Medulla oblongata (tissue), 1 donor: ENCODE data around the gene TUBB4A.
"Not testable (repeated sequence)": the region's sequence is repeated elsewhere in the genome, so short reads cannot be mapped to it uniquely, and the experiment has no call there.

ENCODE experiments used
- DNase-seq: peaks from one replicate; pipeline ENCODE4 v3.0.0-alpha.2; 2015; ENCODE audit errors: extremely low spot score

The TUBB4A gene

DNA sequence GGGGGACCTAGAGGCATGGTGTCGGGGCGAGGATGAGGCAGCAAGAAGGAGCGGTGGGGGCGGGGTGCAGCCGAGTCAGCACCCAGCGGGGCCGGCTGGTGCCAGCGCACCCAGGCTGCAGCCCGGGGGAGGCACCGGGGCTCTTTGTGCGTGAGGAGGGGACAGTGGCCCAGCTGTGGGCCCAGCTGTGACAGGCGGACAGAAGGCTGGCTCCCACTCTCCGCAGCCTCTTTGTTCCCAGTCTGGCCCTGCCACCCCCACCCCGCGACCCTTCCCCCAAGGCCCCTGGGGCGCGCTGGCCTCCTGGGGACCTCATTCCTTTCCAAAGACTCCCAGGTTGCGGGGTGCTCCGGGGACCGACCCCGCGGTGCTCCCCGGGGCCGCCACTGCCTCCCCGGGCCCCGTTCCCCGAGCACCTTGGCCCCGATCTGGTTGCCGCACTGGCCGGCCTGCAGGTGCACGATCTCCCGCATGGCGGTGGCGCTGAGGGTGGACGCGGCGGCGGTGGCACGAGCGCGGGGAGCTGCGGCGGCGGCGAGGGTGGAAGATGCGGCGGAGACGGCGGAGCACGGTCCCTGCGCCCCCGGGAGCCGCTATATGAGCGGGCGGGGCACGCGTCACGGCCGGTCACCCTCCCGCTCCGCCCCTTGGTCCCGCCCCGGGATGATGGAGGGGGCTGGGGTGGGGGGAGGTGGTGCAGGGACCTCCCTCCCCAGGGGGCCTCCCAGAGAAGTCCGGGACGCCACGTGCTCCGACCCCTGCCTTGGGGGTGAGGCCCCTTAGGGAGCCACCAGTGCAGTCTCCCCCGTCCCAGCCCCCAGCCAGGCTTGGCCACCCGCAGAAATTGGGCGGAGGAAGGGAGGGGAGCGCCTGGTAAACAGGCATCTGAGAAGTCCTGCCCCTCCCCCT lies at the start of gene TUBB4A:
Gene TUBB4A (minus strand): TSS at position 570 of the 909 bp plus-strand sequence. CDS start 97 bp downstream, at position 473.
- peak; percentile 87 for DNase-seq

DNA sequence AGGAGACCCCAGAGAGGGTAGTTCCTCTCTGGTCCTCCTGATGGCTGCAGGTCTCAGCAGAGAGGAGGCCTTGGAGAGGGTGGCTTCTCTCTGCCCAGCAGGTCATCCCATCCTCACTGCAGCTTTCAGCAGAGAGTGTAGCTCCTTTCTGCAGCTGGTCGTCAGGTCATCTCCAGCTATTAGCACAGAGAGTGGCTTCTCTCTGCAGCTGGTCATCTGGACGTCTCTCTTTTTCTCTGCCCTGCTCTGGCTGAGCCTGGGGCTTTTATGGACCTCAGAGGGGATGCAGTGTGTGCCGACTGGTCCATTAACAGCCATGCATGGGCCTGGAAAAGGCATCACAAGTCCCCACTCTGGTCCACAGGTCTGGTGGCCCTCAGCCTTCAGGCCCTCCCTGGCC lies 49.0 kb upstream of the TUBB4A start:
- DNase-seq = no peak

DNA sequence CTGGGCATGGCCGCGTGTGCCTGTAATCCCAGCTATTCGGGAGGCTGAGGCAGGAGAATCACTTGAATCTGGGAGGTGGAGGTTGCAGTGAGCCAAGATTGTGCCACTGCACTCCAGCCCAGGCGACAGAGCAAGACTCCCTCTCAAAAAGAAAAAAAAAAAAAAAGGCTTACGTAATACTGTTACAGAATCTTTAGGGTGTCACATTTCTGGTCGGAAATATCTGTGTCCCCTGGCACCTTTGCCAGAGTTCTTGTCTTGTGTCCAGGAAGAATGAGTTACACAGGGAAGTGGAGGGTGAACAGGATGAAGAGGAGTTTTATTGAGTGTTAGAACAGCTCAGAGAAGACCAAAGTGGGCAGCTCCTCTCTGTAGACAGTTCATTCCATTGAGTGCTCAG lies 48.6 kb upstream of the TUBB4A start:
- DNase-seq = not testable (repeated sequence)

DNA sequence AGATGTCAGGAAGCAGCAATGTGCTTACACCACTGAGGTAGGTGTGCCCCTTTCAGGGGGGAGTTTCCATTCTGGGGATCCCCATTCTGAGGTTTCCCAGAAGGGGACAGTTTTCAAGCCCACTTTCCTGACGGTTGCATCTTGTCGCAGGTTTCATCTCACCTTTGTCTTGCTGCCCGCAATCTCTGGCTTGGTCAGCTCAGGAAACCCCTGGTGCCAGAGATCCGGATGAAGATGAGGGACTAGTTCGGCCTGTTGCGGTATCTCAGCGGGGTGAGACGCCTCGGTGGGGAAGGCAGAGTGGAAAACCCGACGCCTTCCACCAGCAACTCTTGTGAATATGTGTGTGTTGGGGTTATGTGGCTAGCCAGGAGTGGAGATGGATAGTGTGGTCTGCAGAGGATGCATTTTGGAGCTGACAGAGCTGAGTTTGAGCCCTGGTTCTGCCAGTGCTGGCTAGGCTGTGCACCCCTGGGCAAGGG lies 41.8 kb upstream of the TUBB4A start:
- no peak for DNase-seq

DNA sequence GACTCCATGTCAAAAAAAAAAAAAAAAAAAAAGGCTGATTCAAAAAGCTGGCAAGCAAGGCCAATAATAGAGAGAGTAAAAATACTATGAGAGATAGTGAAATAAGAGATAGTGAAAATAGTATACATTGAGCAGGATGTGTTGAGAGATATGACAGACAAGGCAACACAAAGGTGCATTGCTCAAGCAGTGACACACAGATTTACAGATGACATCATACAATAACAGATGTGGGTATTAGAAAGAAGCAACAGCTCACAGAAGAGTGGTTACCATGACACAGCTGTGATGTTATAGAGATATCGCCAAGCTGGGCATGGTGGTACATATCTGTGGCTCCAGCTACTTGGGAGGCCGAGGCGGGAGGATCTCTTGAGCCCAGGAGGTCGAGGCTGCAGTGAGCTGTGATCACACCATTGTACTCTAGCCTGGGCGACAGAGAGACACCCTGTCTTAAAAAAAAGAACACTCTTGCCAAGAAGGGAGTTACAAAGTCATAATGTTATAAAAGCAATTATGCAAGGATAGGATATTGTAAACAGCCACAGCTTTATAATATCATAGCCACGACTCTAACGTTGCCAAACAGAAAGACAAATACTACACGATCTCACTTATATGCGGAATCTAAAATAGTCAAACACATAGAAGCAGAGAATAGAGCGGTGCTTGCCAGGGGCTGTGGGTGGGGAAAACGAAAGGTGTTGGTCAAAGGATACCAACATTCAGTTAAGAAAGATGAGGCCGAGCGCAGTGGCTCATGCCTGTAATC lies 39.0 kb upstream of the TUBB4A start:
- DNase-seq = no peak

DNA sequence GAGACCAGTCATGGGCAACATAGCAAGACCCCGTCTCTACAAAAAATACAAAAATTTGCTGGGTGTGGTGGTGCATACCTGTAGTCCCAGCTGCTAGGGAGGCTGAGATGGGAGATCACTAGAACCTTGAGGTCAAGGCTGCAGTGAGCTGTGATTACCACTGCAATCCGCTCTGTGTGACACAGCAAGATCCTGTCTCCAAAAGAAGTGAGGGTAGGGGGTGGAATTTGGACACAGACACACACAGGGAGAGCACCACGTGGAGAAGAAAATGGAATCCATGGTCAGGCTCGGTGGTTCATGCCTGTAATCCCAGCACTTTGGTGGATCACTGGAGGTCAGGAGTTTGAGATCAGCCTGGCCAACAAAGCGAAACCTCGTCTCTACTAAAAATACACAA lies 37.4 kb upstream of the TUBB4A start:
- no peak for DNase-seq

DNA sequence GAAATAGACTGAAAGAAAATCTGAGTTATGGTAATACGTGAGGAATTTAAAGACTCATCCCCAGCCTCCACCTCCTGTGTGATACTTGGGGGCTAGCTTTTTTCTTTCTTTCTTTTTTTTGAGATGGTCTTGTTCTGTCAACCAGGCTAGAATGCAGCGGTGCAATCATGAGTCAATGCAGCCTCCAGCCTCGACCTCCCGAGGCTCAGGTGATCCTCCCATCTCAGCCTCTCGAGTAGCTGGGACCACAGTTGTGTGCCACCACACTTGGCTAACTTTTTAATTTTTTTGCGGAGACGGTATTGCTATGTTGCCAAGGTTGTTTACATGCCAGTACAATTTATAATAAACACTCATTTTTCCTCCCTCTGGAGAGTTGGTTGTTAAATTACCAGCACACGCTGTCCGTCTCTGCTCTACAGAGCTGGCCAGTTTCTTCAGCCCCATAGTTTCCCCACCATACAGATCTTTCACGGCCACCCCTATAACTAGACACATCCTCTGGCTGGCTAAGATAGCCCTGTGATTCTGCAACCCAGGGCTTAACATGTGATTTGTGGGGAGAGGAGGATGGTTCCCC lies 33.5 kb upstream of the TUBB4A start:
- DNase-seq = no peak

DNA sequence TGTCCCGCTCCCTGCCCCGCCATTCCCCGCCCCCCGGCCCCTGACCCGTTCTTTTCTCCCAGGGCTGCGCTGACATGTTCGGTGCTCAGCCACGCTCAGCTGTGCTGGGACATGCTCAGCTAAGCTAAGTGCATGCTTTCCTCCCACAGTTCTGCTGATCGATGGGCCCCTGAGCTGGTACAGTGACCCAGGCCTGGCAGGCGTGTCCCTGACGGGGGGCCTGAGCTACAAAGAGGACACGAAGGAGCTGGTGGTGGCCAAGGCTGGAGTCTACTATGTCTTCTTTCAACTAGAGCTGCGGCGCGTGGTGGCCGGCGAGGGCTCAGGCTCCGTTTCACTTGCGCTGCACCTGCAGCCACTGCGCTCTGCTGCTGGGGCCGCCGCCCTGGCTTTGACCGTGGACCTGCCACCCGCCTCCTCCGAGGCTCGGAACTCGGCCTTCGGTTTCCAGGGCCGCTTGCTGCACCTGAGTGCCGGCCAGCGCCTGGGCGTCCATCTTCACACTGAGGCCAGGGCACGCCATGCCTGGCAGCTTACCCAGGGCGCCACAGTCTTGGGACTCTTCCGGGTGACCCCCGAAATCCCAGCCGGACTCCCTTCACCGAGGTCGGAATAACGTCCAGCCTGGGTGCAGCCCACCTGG lies 32.5 kb upstream of the TUBB4A start:
- DNase-seq = no peak

DNA sequence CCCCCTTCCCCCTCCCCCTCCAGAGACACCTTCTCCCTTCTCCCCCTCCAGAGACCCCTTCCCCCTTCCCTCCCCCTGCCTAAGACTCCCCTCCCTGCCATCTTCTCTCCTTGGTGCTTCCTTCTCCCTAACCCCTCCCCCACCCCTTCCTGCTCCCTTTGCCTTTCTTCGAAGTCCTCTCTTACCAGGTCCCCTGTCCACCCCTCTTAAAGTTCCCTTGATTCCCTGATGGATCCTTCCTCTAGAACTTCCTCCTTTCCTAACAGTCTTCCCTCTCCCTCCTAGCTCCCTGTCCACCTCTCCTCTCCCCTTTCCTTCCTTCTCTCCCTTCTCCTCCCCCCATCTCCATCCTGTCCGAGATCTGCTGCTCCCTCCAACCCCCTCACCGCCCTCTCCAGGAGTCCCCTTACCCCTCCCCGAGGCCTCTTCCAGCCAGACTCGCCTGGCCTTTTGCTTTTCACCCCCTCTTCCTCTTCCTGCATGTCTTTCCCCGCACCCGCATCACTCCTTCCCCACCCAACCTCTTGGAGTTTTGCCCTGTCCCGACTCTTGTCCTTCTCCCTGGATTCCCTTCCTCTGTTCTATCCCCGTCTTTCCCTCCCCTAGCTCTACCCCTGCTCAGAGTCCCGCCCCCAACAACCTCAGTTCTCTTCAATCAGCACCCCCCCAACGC lies 31.8 kb upstream of the TUBB4A start:
- no peak for DNase-seq

DNA sequence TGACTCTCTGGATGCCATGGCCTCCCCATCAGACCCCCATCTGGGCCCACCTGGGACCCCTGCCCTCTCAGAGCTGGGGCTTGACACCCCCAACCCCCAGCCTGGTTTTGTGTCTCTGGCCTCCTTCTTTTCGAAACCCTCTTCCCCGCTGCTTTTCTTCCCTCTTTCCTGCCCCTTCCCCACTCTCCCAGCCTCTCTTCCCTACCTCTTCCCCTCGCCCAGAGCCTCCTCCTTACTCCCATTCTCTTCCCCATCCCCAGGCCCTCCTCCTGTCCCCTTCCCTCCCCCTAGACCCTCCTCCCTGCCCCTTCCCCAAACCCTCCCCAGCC lies 30.9 kb upstream of the TUBB4A start:
- no peak for DNase-seq

DNA sequence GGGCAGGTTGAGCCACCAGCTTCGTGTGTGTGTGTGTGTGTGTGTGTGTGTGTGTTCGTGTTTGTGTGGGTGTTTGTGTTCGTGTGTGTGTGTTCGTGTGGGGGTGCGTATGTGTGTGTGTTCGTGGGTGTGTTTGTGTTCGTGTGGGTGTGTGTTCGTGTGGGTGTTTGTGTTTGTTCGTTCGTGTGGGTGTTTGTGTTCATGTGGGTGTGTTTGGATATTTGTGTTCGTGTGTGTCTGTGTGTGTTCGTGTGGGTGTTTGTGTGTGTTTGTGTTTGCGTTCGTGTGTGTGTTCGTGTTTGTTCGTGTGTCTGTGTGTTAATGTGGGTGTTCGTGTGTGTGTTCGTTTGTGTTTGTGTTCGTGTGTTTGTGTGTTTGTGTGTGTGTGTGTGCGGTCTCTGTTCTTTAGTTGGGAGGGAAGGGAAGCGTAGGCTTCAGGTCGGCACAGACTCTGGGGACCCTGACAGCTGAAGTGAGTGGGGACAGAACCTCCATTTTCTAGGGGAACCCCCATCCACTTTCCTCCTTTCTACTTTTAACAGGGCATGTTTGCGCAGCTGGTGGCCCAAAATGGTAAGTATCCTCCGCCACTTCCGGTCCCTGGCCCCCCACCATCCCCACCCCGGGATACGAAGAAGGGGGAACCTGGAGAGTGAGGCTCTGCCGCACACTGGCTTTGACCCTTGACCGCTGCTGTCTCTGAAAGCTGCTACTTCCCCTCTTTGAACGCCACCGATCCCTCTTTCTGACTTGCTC lies 30.3 kb upstream of the TUBB4A start:
- DNase-seq = no peak

DNA sequence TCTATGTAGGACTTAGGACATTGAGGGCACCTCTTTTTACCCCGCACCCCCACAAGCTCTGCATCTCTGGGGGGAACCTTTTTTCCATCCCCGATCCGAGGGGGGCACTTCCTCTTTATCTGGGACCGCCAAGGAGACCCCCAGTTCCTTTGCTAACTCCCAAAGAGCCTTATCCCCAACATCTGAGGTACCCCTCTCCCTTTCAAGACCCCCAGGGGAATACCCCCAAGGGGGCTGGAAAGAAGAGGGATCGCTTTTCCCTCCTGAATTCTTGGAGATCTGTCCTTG lies 29.8 kb upstream of the TUBB4A start:
- no peak for DNase-seq

DNA sequence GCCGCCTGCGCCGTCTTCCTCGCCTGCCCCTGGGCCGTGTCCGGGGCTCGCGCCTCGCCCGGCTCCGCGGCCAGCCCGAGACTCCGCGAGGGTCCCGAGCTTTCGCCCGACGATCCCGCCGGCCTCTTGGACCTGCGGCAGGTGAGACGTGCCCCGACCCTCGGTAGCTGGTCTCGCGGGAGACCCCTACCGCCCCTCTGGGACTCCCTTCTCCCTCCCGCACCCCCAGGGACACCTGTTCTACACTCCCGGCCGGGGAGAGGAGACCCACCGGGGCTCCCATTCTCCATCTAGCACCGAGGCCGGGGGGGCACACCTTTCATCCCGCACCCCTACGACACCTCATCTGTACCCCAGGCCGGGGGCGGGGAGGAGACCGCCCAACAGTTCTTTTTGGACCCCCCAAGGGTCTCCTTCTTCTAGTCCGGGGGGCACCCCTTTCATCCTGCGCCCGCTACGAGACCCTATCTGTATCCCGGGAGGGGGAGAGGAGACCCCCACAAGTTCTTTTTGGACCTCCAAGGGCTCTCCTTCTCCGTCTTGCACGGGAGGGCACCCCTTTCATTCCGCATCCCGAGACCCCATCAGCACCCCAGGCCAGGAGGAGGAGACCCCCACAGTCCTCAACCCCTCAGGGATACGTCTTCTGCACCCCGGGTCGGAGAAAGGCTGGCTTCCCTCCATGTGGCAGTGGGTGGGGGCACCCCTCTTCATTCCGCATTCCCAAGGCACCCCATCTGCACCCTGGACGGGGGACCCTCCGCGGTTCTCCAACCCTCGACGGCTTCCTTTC lies 29.2 kb upstream of the TUBB4A start:
- DNase-seq = no peak

DNA sequence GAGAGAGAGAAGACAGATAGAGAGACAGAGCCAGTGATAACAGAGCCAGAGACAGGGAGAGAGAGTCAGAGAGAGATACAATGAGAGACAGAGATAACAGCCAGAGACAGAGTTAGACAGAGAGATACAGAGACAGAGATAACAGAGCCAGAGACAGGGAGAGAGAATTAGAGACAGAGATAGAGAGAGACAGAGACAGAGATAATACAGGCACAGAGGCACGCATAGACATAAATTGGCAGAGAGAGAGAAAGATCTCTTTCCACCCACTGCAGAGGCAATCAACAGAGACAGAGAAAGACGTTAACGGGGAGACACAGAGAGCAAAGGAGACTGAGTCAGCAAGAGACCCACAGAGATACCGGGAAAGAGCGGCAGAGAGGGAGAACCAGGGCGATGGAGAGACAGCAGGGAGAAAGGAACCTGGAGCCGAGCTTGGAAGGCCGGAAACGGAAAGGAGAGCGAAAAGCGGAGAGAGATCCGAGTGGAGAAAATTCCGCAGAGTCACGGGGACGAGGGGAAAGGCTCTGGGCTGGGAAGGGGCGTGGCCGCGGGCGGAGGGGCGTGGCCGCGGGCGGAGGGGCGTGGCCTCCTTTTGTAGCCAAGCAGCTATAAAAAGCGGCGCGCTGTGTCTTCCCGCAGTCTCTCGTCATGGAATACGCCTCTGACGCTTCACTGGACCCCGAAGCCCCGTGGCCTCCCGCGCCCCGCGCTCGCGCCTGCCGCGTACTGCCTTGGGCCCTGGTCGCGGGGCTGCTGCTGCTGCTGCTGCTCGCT lies 28.5 kb upstream of the TUBB4A start, which contains the start of gene TNFSF9:
Gene TNFSF9 (plus strand): TSS at position 641 of the 777 bp plus-strand sequence. CDS start 11 bp downstream, at position 652.
- peak; percentile 90 for DNase-seq

DNA sequence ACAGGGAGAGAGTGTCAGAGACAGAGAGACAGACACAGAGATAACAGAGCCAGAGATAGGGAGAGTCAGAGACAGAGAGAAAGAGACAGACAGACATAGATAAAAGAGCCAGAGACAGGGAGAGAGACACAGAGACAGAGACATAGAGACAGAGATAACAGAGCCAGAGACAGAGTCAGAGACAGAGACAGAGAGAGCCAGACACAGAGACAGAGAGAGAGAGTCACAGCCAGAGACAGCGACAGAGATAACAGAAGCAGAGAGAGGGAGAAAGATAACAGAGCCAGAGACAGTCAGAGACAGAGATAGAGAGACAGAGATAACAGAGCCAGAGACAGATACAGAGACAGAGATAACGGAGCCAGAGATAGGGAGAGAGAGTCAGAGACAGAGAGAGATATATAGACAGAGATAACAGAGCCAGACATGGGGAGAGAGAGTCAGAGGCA lies 27.9 kb upstream of the TUBB4A start:
- no peak for DNase-seq

DNA sequence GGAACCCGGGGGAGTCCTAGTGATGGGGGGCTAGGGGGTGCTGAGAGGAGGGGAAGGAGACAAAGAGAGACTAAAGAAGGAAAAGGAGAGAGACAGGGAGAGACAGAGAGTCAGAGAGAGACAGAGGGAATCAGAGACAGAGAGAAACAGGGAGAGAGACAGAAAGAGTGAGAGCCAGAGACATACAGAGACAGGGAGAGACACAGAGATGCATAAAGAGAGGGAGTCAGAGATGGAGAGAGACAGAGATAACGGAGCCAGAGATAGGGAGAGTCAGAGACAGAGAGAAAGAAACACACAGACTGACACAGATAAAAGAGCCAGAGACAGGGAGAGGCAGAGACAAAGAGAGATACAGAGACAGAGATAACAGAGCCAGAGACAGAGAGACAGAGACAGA lies 27.2 kb upstream of the TUBB4A start:
- DNase-seq = no peak

DNA sequence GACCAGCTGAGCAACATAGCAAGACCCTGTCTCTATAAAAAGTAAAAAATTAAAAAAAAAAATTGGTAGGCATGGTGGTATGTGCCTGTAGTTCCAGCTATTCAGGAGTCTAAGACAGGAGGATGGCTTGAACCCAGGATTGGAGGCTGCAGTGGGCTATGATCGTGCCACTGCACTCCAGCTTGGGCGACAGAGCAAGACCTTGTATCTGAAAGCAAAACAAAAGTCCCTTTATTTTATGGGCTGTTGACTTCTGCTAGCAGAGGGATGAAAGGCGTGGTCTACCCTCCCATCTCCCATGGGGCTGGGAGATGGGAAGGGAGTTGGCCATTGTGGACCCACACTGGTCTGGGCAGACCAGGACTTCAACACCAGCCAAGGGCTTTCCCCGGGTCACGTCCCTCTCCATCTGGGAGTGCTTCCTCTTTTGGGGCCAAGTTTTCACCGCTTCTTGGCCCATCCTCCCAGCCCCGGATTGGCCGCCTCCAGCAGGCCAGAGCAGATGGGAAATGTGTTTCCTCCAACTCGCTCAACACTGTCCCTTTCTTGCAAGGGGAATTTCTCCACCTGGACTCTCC lies 26.5 kb upstream of the TUBB4A start:
- peak; percentile 81 for DNase-seq

DNA sequence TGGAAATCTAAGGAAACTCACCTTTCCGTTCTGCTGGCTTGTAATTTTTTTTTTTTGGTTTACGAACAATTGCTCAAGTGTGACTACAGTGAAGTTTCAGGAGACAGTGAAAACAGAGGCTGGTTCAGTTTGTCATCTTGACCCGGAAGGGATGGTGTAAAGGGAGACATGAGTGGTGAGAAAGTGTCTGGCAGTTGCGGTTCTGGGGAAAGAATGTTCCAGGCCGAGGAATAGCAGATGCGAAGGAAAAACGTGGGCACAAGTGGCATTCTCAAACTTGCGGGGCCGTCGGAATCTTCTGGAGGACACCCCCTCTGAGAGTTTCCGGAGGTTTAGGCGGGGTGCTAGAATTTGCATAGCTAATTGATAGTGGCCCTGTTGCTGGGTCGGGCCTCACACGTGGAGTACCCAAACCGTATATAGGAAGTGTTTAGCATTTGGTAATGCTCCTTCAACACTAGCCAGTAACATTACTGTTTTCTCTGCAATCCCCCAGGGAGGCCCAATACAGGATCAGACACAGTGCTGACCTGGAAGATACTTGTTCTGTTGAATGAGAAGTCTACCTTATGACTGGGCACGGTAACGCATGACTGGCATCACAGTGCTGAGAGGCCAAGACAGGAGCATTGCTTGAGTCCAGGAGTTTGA lies 25.9 kb upstream of the TUBB4A start:
- no peak for DNase-seq
